WERI-Rb-1 (cell line): ENCODE results near the gene KCNK1.
"Not testable (repeated sequence)": the region's sequence is repeated elsewhere in the genome, so short reads cannot be mapped to it uniquely, and the experiment has no call there.

Experiments
- DNase-seq: peaks from one replicate; pipeline ENCODE4 v3.0.0-alpha.2; 2020
- H3K27ac ChIP-seq: fragments of 250-450 bp; sonication (Bioruptor Pico); 2 replicates; pipeline ENCODE4 v1.5.1; 2020; ENCODE audit warnings: mild to moderate bottlenecking, moderate library complexity
- H3K27me3 ChIP-seq: fragments of 250-450 bp; sonication (Bioruptor Pico); 2 replicates; pipeline ENCODE4 v1.5.1; 2021; ENCODE audit warnings: mild to moderate bottlenecking, low read depth, moderate library complexity; ENCODE audit not compliant: insufficient read depth, severe bottlenecking
- H3K36me3 ChIP-seq: fragments of 250-450 bp; sonication (Bioruptor Pico); 2 replicates; pipeline ENCODE4 v1.5.1; 2020; ENCODE audit warnings: mild to moderate bottlenecking, moderate library complexity
- H3K4me3 ChIP-seq: 2 replicates; pipeline ENCODE4 v1.5.1; 2011; ENCODE audit warnings: low read depth, mild to moderate bottlenecking, control low read depth, low read length
- H3K9me3 ChIP-seq: fragments of 250-450 bp; sonication (Bioruptor Pico); 2 replicates; pipeline ENCODE4 v1.5.1; 2021; ENCODE audit warnings: mild to moderate bottlenecking, moderate library complexity; ENCODE audit not compliant: severe bottlenecking
- TF ChIP-seq, protein P1 (sequence below): IDR thresholded peaks from 2 replicates; pipeline ENCODE4 v1.5.1; 2011; ENCODE audit warnings: low read depth, mild to moderate bottlenecking, control low read depth, inconsistent platforms, low read length

Gene KCNK1

DNA sequence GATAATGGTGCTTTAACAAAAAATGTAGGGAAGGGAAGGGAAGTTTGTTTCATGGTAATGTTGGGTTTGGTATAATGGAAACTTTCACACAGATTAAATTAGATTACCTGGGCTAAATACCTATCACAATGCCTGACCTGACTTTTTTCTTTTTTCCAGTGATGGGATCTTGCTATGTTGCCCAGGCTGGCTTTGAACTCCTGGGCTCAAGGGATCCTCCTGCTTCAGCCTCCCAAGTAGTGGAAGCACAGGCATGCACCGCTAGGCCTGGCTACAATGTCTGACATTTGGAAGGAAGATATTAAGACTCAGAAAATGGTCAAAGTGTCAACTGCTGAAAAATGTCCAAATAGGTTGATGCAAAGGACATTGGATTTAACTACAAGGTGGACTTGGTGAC is 67.4 kb downstream of the KCNK1 start:
- no peak for DNase-seq
- H3K27me3 ChIP-seq = peaks cover 93% of the 10 kb centered on the region
- TF ChIP-seq, protein P1, sequence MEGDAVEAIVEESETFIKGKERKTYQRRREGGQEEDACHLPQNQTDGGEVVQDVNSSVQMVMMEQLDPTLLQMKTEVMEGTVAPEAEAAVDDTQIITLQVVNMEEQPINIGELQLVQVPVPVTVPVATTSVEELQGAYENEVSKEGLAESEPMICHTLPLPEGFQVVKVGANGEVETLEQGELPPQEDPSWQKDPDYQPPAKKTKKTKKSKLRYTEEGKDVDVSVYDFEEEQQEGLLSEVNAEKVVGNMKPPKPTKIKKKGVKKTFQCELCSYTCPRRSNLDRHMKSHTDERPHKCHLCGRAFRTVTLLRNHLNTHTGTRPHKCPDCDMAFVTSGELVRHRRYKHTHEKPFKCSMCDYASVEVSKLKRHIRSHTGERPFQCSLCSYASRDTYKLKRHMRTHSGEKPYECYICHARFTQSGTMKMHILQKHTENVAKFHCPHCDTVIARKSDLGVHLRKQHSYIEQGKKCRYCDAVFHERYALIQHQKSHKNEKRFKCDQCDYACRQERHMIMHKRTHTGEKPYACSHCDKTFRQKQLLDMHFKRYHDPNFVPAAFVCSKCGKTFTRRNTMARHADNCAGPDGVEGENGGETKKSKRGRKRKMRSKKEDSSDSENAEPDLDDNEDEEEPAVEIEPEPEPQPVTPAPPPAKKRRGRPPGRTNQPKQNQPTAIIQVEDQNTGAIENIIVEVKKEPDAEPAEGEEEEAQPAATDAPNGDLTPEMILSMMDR = no peak
- H3K9me3 ChIP-seq = no peaks in the 10 kb centered on the region
- H3K36me3 ChIP-seq = no peaks in the 10 kb centered on the region
- no peak overlapping the region for H3K4me3 ChIP-seq
- H3K27ac ChIP-seq = no peak overlapping the region

DNA sequence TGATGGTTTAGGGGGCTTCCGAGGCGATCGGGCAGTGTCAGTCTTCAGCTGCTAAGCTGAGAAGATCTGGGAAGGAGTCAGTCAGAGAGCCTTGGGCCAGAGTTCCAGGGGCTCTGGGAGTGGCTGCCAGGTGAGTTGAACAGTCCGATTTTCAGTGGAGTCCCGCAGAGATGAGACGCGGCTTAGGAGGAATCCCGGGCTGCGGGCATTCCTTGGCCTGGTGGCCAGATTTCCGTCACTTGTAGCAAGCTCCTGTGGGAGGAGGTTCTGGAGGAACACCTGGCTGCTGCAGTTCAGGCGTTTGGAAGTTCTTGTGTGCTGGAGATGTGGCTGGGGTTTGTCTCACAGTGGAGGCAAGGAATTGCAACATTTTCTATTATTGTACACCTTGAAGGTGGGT is 72.7 kb downstream of the KCNK1 start:
- peaks cover 92% of the 10 kb centered on the region for H3K27me3 ChIP-seq
- not testable (repeated sequence) for DNase-seq, H3K27ac ChIP-seq, H3K36me3 ChIP-seq, H3K9me3 ChIP-seq, H3K4me3 ChIP-seq

- TF ChIP-seq, protein P1 = no peak
- Histone ChIP-seq H3K4me3 (no peak overlapping the region), H3K36me3 (no peaks in the 10 kb centered on the region), H3K27ac (no peak overlapping the region), H3K9me3 (no peaks in the 10 kb centered on the region), H3K27me3 (peaks cover 94% of the 10 kb centered on the region)
- no peak for DNase-seq
Measured at GRCh38 chr1:233689017-233689747, 75.3 kb downstream of the KCNK1 start.

DNA sequence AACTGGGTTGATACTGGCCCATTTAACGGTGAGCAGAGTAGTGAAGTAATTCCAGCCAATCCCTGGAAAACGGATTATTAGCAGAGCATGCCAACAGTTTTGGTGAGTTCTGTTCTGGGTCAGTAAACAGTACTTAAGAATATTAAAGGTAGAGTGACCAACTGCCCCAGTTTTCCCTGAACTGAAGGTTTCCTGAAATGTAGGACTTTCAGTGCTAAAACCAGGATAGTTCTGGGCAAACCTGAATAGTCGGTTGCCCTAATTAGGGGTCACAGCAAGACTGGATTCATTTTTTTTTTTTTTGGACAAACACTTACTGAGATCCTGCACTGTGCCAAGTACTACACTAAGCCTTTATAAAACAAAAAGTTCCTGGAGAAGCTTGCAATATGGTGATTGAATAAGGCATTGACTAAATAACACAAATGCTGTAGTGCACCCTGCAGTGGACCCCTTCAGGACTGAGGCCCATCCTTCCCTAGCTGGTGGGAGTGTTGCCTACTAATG is 75.9 kb downstream of the KCNK1 start:
- TF ChIP-seq, protein P1 = no peak
- Histone ChIP-seq H3K4me3 (no peak overlapping the region), H3K27ac (no peak overlapping the region), H3K36me3 (no peaks in the 10 kb centered on the region), H3K9me3 (no peaks in the 10 kb centered on the region), H3K27me3 (peaks cover 98% of the 10 kb centered on the region)
- DNase-seq = no peak

- DNase-seq = no peak
- TF ChIP-seq, protein P1 = no peak
- Histone ChIP-seq H3K27me3 (peaks cover 97% of the 10 kb centered on the region), H3K27ac (no peak overlapping the region), H3K9me3 (no peaks in the 10 kb centered on the region), H3K4me3 (no peak overlapping the region), H3K36me3 (no peaks in the 10 kb centered on the region)
Measured at GRCh38 chr1:233695901-233696300, 82.0 kb downstream of the KCNK1 start.

GRCh38 chr1:233700338-233700737 is 86.4 kb downstream of the KCNK1 start:
- Histone ChIP-seq H3K36me3 (no peaks in the 10 kb centered on the region), H3K9me3 (no peaks in the 10 kb centered on the region), H3K27ac (no peak overlapping the region), H3K4me3 (no peak overlapping the region), H3K27me3 (peaks cover 97% of the 10 kb centered on the region)
- no peak for DNase-seq
- TF ChIP-seq, protein P1 = no peak
